Cerebellar cortex (tissue), 1 donor: ENCODE data around the gene MYH13.

Experiments
- DNase-seq: peaks from one replicate; pipeline ENCODE4 v3.0.0-alpha.2; 2015; ENCODE audit warnings: low spot score

The MYH13 gene

DNA sequence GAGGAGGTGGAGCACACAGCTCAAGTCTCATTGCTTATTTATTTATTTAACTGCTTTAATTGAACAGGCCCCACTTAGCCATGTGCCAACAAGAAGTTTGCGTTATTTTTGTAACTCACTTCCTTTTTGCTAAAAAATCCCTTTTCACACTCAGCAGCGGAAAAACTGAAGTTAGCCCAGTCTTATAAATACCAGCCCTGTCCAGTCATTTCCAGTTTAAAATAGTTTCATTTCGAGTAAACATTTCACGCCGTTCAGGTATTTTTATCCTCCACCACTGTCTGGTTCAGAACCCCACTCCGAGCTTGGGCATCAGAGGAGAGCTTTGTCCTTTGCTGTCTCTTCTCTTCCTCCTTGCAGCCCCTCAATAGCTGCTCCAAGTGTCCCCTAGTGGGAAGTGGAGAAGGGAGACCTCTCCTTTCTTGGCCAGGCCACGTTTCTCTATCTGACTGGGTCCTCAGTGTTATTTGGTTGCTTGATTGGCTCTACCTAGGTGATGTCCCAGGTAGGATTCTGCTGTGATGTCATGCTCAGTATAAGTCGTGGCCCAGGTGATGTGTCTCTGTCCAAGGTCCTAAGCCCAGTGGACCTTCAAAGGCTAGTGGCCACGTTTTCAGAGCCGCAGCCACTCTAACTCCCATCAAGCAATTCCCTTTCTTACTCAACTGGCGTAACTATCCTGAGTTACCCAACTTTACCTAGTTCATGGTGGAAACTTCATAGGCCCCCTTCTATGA, 121.4 kb downstream of the MYH13 start:
- DNase-seq = no peak
